Stomach smooth muscle (tissue), 2 donors: Measurements from ENCODE around the gene CCDC183.

Experiments used
- H3K27ac ChIP-seq: one replicate; pipeline ENCODE4 v1.7.0; 2013; ENCODE audit warnings: mild to moderate bottlenecking, low read length, inconsistent platforms
- H3K27me3 ChIP-seq, 2 donors: one replicate each; pipeline ENCODE4 v1.7.0; 2013; ENCODE audit warnings: low read length in 2 of 2; ENCODE audit not compliant: insufficient read depth in 2 of 2, control insufficient read depth in 1 of 2
- H3K36me3 ChIP-seq, 2 donors: one replicate each; pipeline ENCODE4 v1.7.0; 2013; ENCODE audit warnings: low read length in 2 of 2; ENCODE audit not compliant: control insufficient read depth in 2 of 2, insufficient read depth in 2 of 2
- H3K4me1 ChIP-seq: one replicate; pipeline ENCODE4 v1.7.0; 2013; ENCODE audit warnings: low read length; ENCODE audit not compliant: control insufficient read depth, insufficient read depth
- H3K4me3 ChIP-seq, 2 donors: one replicate each; pipeline ENCODE4 v1.7.0; 2013; ENCODE audit warnings: low read length in 2 of 2
- H3K9ac ChIP-seq, 2 donors: one replicate each; pipeline ENCODE4 v1.7.0; 2013; ENCODE audit warnings: low read length in 2 of 2, mild to moderate bottlenecking in 1 of 2
- H3K9me3 ChIP-seq, 2 donors: one replicate each; pipeline ENCODE4 v1.7.0; 2013; ENCODE audit warnings: low read length in 2 of 2; ENCODE audit not compliant: control insufficient read depth in 2 of 2
- donor health status: healthy.
- donor health status: Pancreatic carcinoma.

CCDC183 gene

GRCh38 chr9:136796238-136796774 lies at the start of gene CCDC183:
Gene CCDC183, plus strand, starts transcription at chr9:136796338. Its CDS starts 60 bp downstream, at chr9:136796398.
- Histone ChIP-seq H3K27me3 (peaks cover 38 to 41% of the 10 kb centered on the region in 2 donors), H3K4me3 (no peak within 1 kb of the TSS), H3K4me1 (peaks cover 32% of the 10 kb centered on the region)

GRCh38 chr9:136746621-136747020 lies 49.5 kb upstream of the CCDC183 start:
- H3K4me1 ChIP-seq: no peaks in the 10 kb centered on the region
- no peaks in the 10 kb centered on the region for H3K9me3 ChIP-seq
- no peak overlapping the region for H3K27ac ChIP-seq
- no peaks in the 10 kb centered on the region for H3K36me3 ChIP-seq
- no peak overlapping the region for H3K9ac ChIP-seq
- no peak overlapping the region for H3K4me3 ChIP-seq
- peaks cover 19 to 24% of the 10 kb centered on the region in 2 donors for H3K27me3 ChIP-seq

More at GRCh38 chr9:136796238-136796774, at the start of gene CCDC183:
- no peaks in the 10 kb centered on the region for H3K9me3 ChIP-seq
- no peaks in the 10 kb centered on the region for H3K36me3 ChIP-seq
- no peak within 1 kb of the TSS for H3K9ac ChIP-seq
- no peak within 1 kb of the TSS for H3K27ac ChIP-seq

- H3K4me3 ChIP-seq: no peak overlapping the region
- peaks cover 11 to 18% of the 10 kb centered on the region in 2 donors for H3K27me3 ChIP-seq
- no peak overlapping the region for H3K27ac ChIP-seq
- H3K9ac ChIP-seq: no peak overlapping the region
- no peaks in the 10 kb centered on the region for H3K4me1 ChIP-seq
- no peaks in the 10 kb centered on the region for H3K36me3 ChIP-seq
- H3K9me3 ChIP-seq: no peaks in the 10 kb centered on the region
These were observed 48.7 kb upstream of the CCDC183 start for GRCh38 chr9:136747161-136748060.

- H3K36me3 ChIP-seq: no peaks in the 10 kb centered on the region
- no peak within 1 kb of the TSS for H3K27ac ChIP-seq
- no peaks in the 10 kb centered on the region for H3K4me1 ChIP-seq
- H3K9me3 ChIP-seq: no peaks in the 10 kb centered on the region
- H3K4me3 ChIP-seq: no peak within 1 kb of the TSS
- peaks cover 4 to 10% of the 10 kb centered on the region in 2 donors for H3K27me3 ChIP-seq
- H3K9ac ChIP-seq: no peak within 1 kb of the TSS
These were observed 47.9 kb upstream of the CCDC183 start, which contains the start of gene LCN6 for GRCh38 chr9:136748201-136748600. Gene LCN6, minus strand, starts transcription at chr9:136748525. Its CDS starts 42 bp downstream, at chr9:136748483.

- no peak overlapping the region for H3K9ac ChIP-seq
- peaks cover 2 to 6% of the 10 kb centered on the region in 2 donors for H3K27me3 ChIP-seq
- no peaks in the 10 kb centered on the region for H3K9me3 ChIP-seq
- no peak overlapping the region for H3K27ac ChIP-seq
- H3K4me1 ChIP-seq: no peaks in the 10 kb centered on the region
- no peak overlapping the region for H3K4me3 ChIP-seq
- H3K36me3 ChIP-seq: no peaks in the 10 kb centered on the region
These were observed 47.2 kb upstream of the CCDC183 start for GRCh38 chr9:136748666-136749611.

- Histone ChIP-seq H3K27ac (no peak overlapping the region), H3K27me3 (peaks cover 0 to 6% of the 10 kb centered on the region in 2 donors), H3K9me3 (peaks cover 0 to 3% of the 10 kb centered on the region in 2 donors), H3K4me1 (no peaks in the 10 kb centered on the region), H3K9ac (no peak overlapping the region), H3K36me3 (no peaks in the 10 kb centered on the region), H3K4me3 (no peak overlapping the region)
These were observed 45.6 kb upstream of the CCDC183 start for GRCh38 chr9:136750526-136750925.

GRCh38 chr9:136751244-136751643 lies 44.9 kb upstream of the CCDC183 start:
- H3K27me3 ChIP-seq: peaks cover 0 to 9% of the 10 kb centered on the region in 2 donors
- no peak overlapping the region for H3K9ac ChIP-seq
- no peaks in the 10 kb centered on the region for H3K4me1 ChIP-seq
- H3K36me3 ChIP-seq: no peaks in the 10 kb centered on the region
- no peak overlapping the region for H3K4me3 ChIP-seq
- no peak overlapping the region for H3K27ac ChIP-seq
- peaks cover 0 to 5% of the 10 kb centered on the region in 2 donors for H3K9me3 ChIP-seq

- H3K9ac ChIP-seq: no peak overlapping the region
- peaks cover 0 to 9% of the 10 kb centered on the region in 2 donors for H3K27me3 ChIP-seq
- no peak overlapping the region for H3K27ac ChIP-seq
- H3K4me1 ChIP-seq: no peaks in the 10 kb centered on the region
- no peak overlapping the region for H3K4me3 ChIP-seq
- peaks cover 0 to 5% of the 10 kb centered on the region in 2 donors for H3K9me3 ChIP-seq
- no peaks in the 10 kb centered on the region for H3K36me3 ChIP-seq
These were observed 44.3 kb upstream of the CCDC183 start for GRCh38 chr9:136751814-136752213.

GRCh38 chr9:136753371-136754058 lies 42.6 kb upstream of the CCDC183 start:
- Histone ChIP-seq H3K9ac (no peak overlapping the region), H3K27ac (no peak overlapping the region), H3K4me1 (no peaks in the 10 kb centered on the region), H3K36me3 (no peaks in the 10 kb centered on the region), H3K9me3 (peaks cover 0 to 5% of the 10 kb centered on the region in 2 donors), H3K27me3 (peaks cover 0 to 7% of the 10 kb centered on the region in 2 donors), H3K4me3 (no peak overlapping the region)
